Right lobe of liver (tissue), 4 donors: ENCODE data around the gene ACTR5.

Experiments
- CTCF ChIP-seq, 4 donors: fragments of 200-600 bp in 3 of 4; fragments of 450-650 bp in 1 of 4; IDR thresholded peaks; one replicate each; pipeline versions ENCODE4 v1.5.1 to v1.8.0; 2016 to 2022; ENCODE audit warnings: antibody characterized with exemption in 4 of 4, mild to moderate bottlenecking in 2 of 4
- POLR2A ChIP-seq: fragments of 450-650 bp; IDR thresholded peaks from one replicate; pipeline ENCODE4 v1.6.1; 2017; ENCODE audit warnings: antibody characterized with exemption, mild to moderate bottlenecking
- donor health status: DM: no; HTN: no; CAD: no.
- donor health status: DM: no; HTN: no; CAD: no.
- donor health status: DM: no; HTN: yes; CAD: no.

GRCh38 chr20:38800882-38801281 lies 52.6 kb downstream of the ACTR5 start:
- TF ChIP-seq CTCF (IDR thresholded peaks at IDR 0.05) (no peak), POLR2A (no peak)
